Measurements from ENCODE around the gene ACOX2. TPM values are rescaled to one million over a fixed set of nuclear protein-coding genes. Genes with fewer than 3 reads are reported as not detected.

The ACOX2 gene
- 17.2 and 23.4 TPM in 2 replicates for total RNA-seq (ENCODE audit: low replicate concordance)

GRCh38 chr3:58536501-58537411 is at the start of gene ACOX2:
Gene ACOX2, minus strand, starts transcription at chr3:58537190. Its CDS starts 2,084 bp downstream, at chr3:58535106.

GRCh38 chr3:58577269-58577821 is 40.4 kb upstream of the ACOX2 start, which contains the start of gene FAM107A:
Gene FAM107A, minus strand, starts transcription at chr3:58577391. Its CDS starts 7,531 bp downstream, at chr3:58569860.

GRCh38 chr3:58491506-58492402 is 45.2 kb downstream of the ACOX2 start, which contains the start of gene KCTD6:
Gene KCTD6, plus strand, starts transcription at chr3:58492096. Its CDS starts 6,660 bp downstream, at chr3:58498756.

Other genes with a start within 250 kb of the ACOX2 start
- 8.0 and 8.9 TPM in 2 replicates for gene RPP14, start 230.9 kb downstream of the ACOX2 start, total RNA-seq (ENCODE audit: low replicate concordance)
- 3.4 and 5.3 TPM in 2 replicates for gene HTD2, start 230.7 kb downstream of the ACOX2 start, total RNA-seq (ENCODE audit: low replicate concordance)
- 18.9 and 35.5 TPM in 2 replicates for gene PXK, start 204.3 kb downstream of the ACOX2 start, total RNA-seq (ENCODE audit: low replicate concordance)
- gene PDHB, start 103.4 kb downstream of the ACOX2 start, total RNA-seq (ENCODE audit: low replicate concordance), result 54.1 and 87.4 TPM in 2 replicates
- 5.7 and 6.1 TPM in 2 replicates for gene KCTD6, start 45.1 kb downstream of the ACOX2 start, total RNA-seq (ENCODE audit: low replicate concordance)
- under 0.01 and 0.30 TPM in 2 replicates for gene FAM107A, start 40.2 kb upstream of the ACOX2 start, total RNA-seq (ENCODE audit: low replicate concordance)
- gene FAM3D, start 129.6 kb upstream of the ACOX2 start, total RNA-seq (ENCODE audit: low replicate concordance), result not detected in 2 replicates

Measured in smooth muscle cell of the coronary artery (primary cell).